MM.1S (cell line): Measurements from ENCODE around the gene GPS1.

Experiments used
- EZH2 ChIP-seq: fragments of 300-600 bp; sonication (generic); optimal IDR thresholded peaks from 2 replicates; pipeline ENCODE3; 2017; ENCODE audit warnings: low read depth, mild to moderate bottlenecking, antibody characterized with exemption, low read length, mixed read lengths
- TF ChIP-seq, protein P1 (sequence below): fragments of 300-600 bp; sonication (generic); IDR thresholded peaks from 2 replicates; pipeline ENCODE4 v1.5.1; 2016; ENCODE audit warnings: antibody characterized with exemption, low read length, mixed read lengths

DNA sequence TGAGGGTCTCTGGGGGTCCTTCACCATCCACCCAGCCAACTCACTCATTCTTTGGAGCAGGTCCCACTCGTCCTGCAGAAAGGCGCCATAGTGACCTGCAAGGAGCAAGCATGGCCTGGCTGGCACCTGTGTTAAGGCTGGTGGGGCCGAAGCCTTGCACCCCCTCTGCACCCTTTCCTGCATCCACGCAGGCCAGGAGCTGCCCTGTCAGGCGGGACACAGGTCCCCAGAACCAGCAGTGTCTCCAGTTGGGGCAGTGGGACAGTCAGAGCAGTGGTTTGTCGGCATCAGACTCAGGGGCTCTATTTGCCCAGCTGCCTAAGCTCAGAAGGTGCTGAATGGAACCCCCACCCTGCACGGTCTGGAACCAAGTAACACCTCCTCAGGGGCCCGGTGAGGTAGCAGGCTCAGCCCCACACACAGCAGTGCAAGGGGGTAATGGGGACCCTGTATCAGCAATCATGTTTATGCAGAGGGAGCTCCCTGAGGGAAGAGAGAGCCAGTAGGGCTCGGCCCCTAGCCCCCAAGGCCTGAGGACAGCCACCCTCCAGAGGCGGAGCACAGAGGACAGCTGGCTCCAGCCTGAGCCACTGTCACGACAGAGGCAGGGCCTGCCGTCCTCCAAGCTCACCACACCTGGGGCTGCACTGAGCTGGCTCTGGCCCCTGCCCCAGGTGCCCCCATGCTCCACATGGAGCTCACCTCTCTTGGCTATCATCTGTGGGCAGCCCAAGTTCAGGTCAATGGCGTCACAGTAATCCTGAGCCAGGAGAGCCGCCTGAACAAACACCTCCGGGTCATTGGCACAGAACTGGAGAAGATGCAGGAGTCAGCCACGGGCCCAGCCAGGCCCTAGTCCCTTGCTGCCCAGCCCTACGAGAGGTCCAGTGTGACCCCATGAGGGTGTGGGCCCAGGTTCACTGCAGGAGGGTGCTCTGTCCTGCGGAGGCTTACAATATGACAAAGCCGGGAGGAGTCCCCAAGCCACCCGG, 12.0 kb downstream of the GPS1 start:
- TF ChIP-seq, protein P1, sequence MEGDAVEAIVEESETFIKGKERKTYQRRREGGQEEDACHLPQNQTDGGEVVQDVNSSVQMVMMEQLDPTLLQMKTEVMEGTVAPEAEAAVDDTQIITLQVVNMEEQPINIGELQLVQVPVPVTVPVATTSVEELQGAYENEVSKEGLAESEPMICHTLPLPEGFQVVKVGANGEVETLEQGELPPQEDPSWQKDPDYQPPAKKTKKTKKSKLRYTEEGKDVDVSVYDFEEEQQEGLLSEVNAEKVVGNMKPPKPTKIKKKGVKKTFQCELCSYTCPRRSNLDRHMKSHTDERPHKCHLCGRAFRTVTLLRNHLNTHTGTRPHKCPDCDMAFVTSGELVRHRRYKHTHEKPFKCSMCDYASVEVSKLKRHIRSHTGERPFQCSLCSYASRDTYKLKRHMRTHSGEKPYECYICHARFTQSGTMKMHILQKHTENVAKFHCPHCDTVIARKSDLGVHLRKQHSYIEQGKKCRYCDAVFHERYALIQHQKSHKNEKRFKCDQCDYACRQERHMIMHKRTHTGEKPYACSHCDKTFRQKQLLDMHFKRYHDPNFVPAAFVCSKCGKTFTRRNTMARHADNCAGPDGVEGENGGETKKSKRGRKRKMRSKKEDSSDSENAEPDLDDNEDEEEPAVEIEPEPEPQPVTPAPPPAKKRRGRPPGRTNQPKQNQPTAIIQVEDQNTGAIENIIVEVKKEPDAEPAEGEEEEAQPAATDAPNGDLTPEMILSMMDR: no peak
- TF ChIP-seq EZH2: no peak
